OCI-LY7 (cell line): ENCODE measurements around the gene CCDC142. TPM values are rescaled to one million over a fixed set of nuclear protein-coding genes. Genes with fewer than 3 reads are reported as not detected.

ENCODE experiments used
- BruUV-seq: library from RNA; stranded (reverse); fragments of 400-500 nt; replicated peaks from 2 replicates; lab custom pipeline; 2021; lab: Mats Ljungman, UMichigan
- CTCF ChIA-PET: fragments of 300-600 bp; sonication (Branson Sonifier 250); formaldehyde crosslinking; loops from one replicate; lab custom pipeline; 2022; ENCODE audit warnings: antibody characterized with exemption; ENCODE audit not compliant: unreplicated experiment; lab: Charles Lee
- POLR2A ChIA-PET: fragments of 300-600 bp; sonication (Branson Sonifier 250); formaldehyde crosslinking; loops from one replicate; lab custom pipeline; 2022; ENCODE audit warnings: antibody characterized with exemption; lab: Charles Lee
- DNase-seq: peaks from one replicate; pipeline ENCODE4 v3.0.0-alpha.2; 2015; ENCODE audit warnings: low spot score
- H2AFZ ChIP-seq: fragments of 200-600 bp; sonication (generic), shearing (Covaris generic); 2 replicates; pipeline ENCODE4 v1.6.1; 2014; ENCODE audit warnings: mild to moderate bottlenecking, antibody characterized with exemption, low read length, moderate library complexity
- H3K27ac ChIP-seq: fragments of 200-600 bp; sonication (generic); 2 replicates; pipeline ENCODE4 v1.5.1; 2014; ENCODE audit warnings: mixed run types, low read depth, mild to moderate bottlenecking, moderate library complexity, low read length, inconsistent platforms; ENCODE audit not compliant: poor library complexity, severe bottlenecking
- H3K36me3 ChIP-seq: fragments of 200-600 bp; sonication (generic); 2 replicates; pipeline ENCODE4 v1.6.1; 2014; ENCODE audit warnings: mild to moderate bottlenecking, antibody characterized with exemption, low read length, moderate library complexity, mixed read lengths; ENCODE audit not compliant: insufficient read depth
- H3K4me1 ChIP-seq: fragments of 200-600 bp; sonication (generic); 2 replicates; pipeline ENCODE4 v1.5.1; 2014; ENCODE audit warnings: mild to moderate bottlenecking, low read length; ENCODE audit not compliant: insufficient read depth, poor library complexity, severe bottlenecking
- H3K4me2 ChIP-seq: fragments of 200-600 bp; sonication (generic); 2 replicates; pipeline ENCODE4 v1.6.1; 2014; ENCODE audit warnings: mild to moderate bottlenecking, low read length
- H3K4me3 ChIP-seq: fragments of 200-600 bp; sonication (generic); 2 replicates; pipeline ENCODE4 v1.5.1; 2014; ENCODE audit warnings: mild to moderate bottlenecking, low read depth, low read length; ENCODE audit not compliant: poor library complexity, severe bottlenecking
- H3K79me2 ChIP-seq: fragments of 200-600 bp; sonication (generic); 2 replicates; pipeline ENCODE4 v1.6.1; 2016; ENCODE audit warnings: low read depth, mild to moderate bottlenecking, low read length, moderate library complexity, mixed read lengths; ENCODE audit not compliant: insufficient read depth
- H3K9me2 ChIP-seq: fragments of 200-600 bp; sonication (generic); 2 replicates; pipeline ENCODE4 v1.6.1; 2016; ENCODE audit warnings: mild to moderate bottlenecking, low read length, mixed read lengths; ENCODE audit not compliant: insufficient read depth
- H3K9me3 ChIP-seq: fragments of 200-600 bp; sonication (generic); 2 replicates; pipeline ENCODE4 v1.6.1; 2014; ENCODE audit warnings: mild to moderate bottlenecking, mixed run types, low read length, mixed read lengths
- H4K20me1 ChIP-seq: fragments of 200-600 bp; sonication (generic); 2 replicates; pipeline ENCODE4 v1.6.1; 2014; ENCODE audit warnings: mild to moderate bottlenecking, antibody characterized with exemption, low read length, moderate library complexity, mixed read lengths; ENCODE audit not compliant: insufficient read depth
- CTCF ChIP-seq: fragments of 200-600 bp; sonication (generic); conservative IDR thresholded peaks from 2 replicates; pipeline ENCODE4 v1.5.1; 2014; ENCODE audit warnings: mild to moderate bottlenecking, antibody characterized with exemption, low read length, moderate library complexity, mixed read lengths
- EZH2phosphoT487 ChIP-seq: fragments of 200-600 bp; sonication (generic); IDR thresholded peaks from 2 replicates; pipeline ENCODE4 v1.6.1; 2018; ENCODE audit warnings: low read depth, borderline replicate concordance, mild to moderate bottlenecking, mixed run types, antibody characterized with exemption, low read length, moderate library complexity, mixed read lengths
- intact Hi-C: fragments of 100-400 bp; cut with micrococcal nuclease; formaldehyde crosslinking; loops from one replicate; pipeline ENCODE4 v1.10.0; 2022; ENCODE audit not compliant: unreplicated experiment
- total RNA-seq, 2 experiments: library from RNA; depleted of rRNA in 1 of 2; stranded (reverse); fragments of >200 nt in 1 of 2; shearing (Covaris generic) in 1 of 2; gene quantifications; 2 replicates each; pipeline ENCODE4 v1.2.3, GENCODE V29; 2014 to 2022

Gene CCDC142
- total RNA-seq, 2 experiments from 2014 or later, result 42.5 to 53.0 TPM

- no peak for DNase-seq
- Histone ChIP-seq H2AFZ (no peak overlapping the region), H3K27ac (no peak overlapping the region), H3K4me3 (peak overlapping the region; percentile 98), H3K9me2 (no peaks in the 10 kb centered on the region), H3K4me2 (peak overlapping the region; percentile 95), H3K79me2 (peaks cover 37% of the 10 kb centered on the region), H3K36me3 (peaks cover 62% of the 10 kb centered on the region), H4K20me1 (peaks cover 5% of the 10 kb centered on the region; the same call in 1 of the 2 replicates), H3K9me3 (no peaks in the 10 kb centered on the region), H3K4me1 (peaks cover 33% of the 10 kb centered on the region)
- intact Hi-C loops, result no loop called here
- BruUV-seq, result TSS peak; percentile 81
- ChIA-PET CTCF (interaction anchor here (0.5 kb wide), 1 partner anchor 1179 kb away, joined by 3 read pairs; no protein-coding TSS in a partner anchor), POLR2A (no interaction called here)
- TF ChIP-seq EZH2phosphoT487 (no peak), CTCF (no peak)
Observed at GRCh38 chr2:74527741-74528140, 44.9 kb upstream of the CCDC142 start.

GRCh38 chr2:74526649-74527230 lies 43.9 kb upstream of the CCDC142 start:
- Histone ChIP-seq H3K27ac (no peak overlapping the region), H3K4me3 (no peak overlapping the region), H3K36me3 (peaks cover 53% of the 10 kb centered on the region), H2AFZ (no peak overlapping the region), H3K9me3 (no peaks in the 10 kb centered on the region), H3K79me2 (peaks cover 37% of the 10 kb centered on the region), H3K9me2 (no peaks in the 10 kb centered on the region), H4K20me1 (peaks cover 5% of the 10 kb centered on the region; the same call in 1 of the 2 replicates), H3K4me2 (0 out of 2 replicates have a peak overlapping the region, but pooled peaks have one; percentile 95), H3K4me1 (peaks cover 28% of the 10 kb centered on the region)
- ChIA-PET CTCF (interaction anchor here (0.5 kb wide), 1 partner anchor 1180 kb away, joined by 3 read pairs; no protein-coding TSS in a partner anchor), POLR2A (interaction anchor here (1.0 kb wide), 1 partner anchor 9 kb away, joined by 3 read pairs; no protein-coding TSS in a partner anchor)
- BruUV-seq, result no TSS peak
- TF ChIP-seq EZH2phosphoT487, result no peak
- TF ChIP-seq CTCF, result no peak
- no peak for DNase-seq
- intact Hi-C loops, result no loop called here
